Skeletal muscle tissue (tissue), 4 donors: ENCODE results near the gene AKAP7. TPM values are rescaled to one million over a fixed set of nuclear protein-coding genes. Genes with fewer than 3 reads are reported as not detected.
A peak's percentile ranks its signal among the peaks of the same experiment; 100 is the strongest.
"Not testable (repeated sequence)": the region's sequence is repeated elsewhere in the genome, so short reads cannot be mapped to it uniquely, and the experiment has no call there.

ENCODE experiments used
- H3K27ac ChIP-seq: one replicate; pipeline ENCODE4 v1.7.0; 2013; ENCODE audit warnings: mild to moderate bottlenecking, low read depth, low read length, inconsistent platforms
- H3K27me3 ChIP-seq, 3 donors: one replicate each; pipeline ENCODE4 v1.7.0; 2013; ENCODE audit warnings: low read length in 3 of 3; ENCODE audit not compliant: control insufficient read depth in 3 of 3, insufficient read depth in 3 of 3
- H3K36me3 ChIP-seq, 3 donors: one replicate each; pipeline ENCODE4 v1.7.0; 2013; ENCODE audit warnings: low read length in 3 of 3; ENCODE audit not compliant: control insufficient read depth in 3 of 3, insufficient read depth in 3 of 3
- H3K4me1 ChIP-seq, 3 donors: one replicate each; pipeline ENCODE4 v1.7.0; 2013; ENCODE audit warnings: low read length in 3 of 3, mild to moderate bottlenecking in 3 of 3; ENCODE audit not compliant: control insufficient read depth in 3 of 3, insufficient read depth in 3 of 3
- H3K4me3 ChIP-seq, 3 donors: one replicate each; pipeline ENCODE4 v1.7.0; 2013; ENCODE audit warnings: low read length in 3 of 3
- H3K9ac ChIP-seq, 3 donors: one replicate each; pipeline ENCODE4 v1.7.0; 2013; ENCODE audit warnings: low read length in 3 of 3, mild to moderate bottlenecking in 3 of 3, moderate library complexity in 2 of 3, low read depth in 1 of 3
- H3K9me3 ChIP-seq, 3 donors: one replicate each; pipeline ENCODE4 v1.7.0; 2013; ENCODE audit warnings: low read length in 3 of 3; ENCODE audit not compliant: control insufficient read depth in 3 of 3
- total RNA-seq: library from RNA; depleted of rRNA; stranded (reverse); fragments of >200 nt; gene quantifications from one replicate; pipeline ENCODE4 v1.2.3, GENCODE V29; 2014
- donor health status: Osteomylitis.

Gene AKAP7
- total RNA-seq = 43.3 TPM

DNA sequence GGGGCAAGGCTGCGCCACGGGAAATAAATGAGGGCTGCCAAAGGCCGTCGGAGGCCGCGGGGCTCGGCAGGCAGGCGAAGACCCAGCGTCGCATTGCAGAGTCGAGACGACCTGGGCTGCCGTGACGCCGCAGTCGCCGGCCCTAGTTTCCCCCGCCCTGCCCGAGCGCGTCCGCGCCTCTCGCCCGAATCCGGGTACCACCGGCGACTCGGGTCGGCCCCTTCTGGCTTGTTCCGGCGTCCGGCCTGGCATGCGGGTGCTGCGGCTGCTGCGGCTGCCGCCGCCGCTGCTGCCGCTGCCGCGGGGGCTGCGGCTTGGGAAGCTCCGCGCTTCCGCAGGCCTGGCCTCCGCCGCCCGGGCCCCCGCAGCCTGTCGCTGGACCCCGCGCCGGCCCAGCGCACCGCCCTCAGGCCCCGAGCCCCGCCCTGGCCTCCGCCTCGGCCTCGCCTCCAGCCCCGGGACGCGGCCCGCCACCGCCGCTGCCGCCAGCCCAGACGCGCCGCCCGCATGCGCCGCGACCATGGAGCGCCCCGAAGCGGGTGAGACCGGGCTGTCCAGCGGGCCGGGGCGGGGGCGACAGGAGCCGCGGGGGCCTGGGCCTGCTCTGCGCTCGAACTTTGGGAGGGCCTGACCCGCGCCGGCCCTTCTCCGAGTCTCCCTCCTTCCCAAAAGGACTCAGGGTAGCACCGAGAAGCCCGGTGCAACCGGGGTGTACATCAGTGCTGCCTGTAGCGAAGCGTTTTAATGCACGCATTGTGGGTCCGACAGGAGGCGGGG lies at the start of gene AKAP7:
TSS of gene AKAP7 (plus strand) at position 224 of the 777 bp plus-strand sequence. CDS start at position 521, 297 bp downstream.
- no peaks in the 10 kb centered on the region for H3K36me3 ChIP-seq
- H3K4me1 ChIP-seq = peaks cover 0 to 7% (median 7%) of the 10 kb centered on the region in 3 donors
- peak within 1 kb of the TSS; percentile 69 for H3K27ac ChIP-seq
- H3K4me3 ChIP-seq = peak within 1 kb of the TSS; percentile 72 to 93 (median 90)
- no peaks in the 10 kb centered on the region for H3K27me3 ChIP-seq
- H3K9me3 ChIP-seq = no peaks in the 10 kb centered on the region
- peak within 1 kb of the TSS; percentile 79 to 82 (median 82) for H3K9ac ChIP-seq

DNA sequence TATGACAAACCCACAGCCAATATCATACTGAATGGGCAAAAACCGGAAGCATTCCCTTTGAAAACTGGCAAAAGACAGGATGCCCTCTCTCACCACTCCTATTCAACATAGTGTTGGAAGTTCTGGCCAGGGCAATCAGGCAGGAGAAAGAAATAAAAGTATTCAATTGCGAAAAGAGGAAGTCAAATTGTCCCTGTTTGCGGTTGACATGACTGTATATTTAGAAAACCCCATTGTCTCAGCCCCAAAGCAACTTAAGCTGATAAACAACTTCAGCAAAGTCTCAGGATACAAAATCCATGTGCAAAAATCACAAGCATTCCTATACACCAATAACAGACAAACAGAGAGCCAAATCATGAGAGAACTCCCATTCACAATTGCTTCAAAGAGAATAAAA lies 44.9 kb upstream of the AKAP7 start:
- H3K36me3 ChIP-seq, H3K27me3 ChIP-seq, H3K27ac ChIP-seq, H3K4me1 ChIP-seq, H3K9me3 ChIP-seq, H3K9ac ChIP-seq, H3K4me3 ChIP-seq: not testable (repeated sequence)

DNA sequence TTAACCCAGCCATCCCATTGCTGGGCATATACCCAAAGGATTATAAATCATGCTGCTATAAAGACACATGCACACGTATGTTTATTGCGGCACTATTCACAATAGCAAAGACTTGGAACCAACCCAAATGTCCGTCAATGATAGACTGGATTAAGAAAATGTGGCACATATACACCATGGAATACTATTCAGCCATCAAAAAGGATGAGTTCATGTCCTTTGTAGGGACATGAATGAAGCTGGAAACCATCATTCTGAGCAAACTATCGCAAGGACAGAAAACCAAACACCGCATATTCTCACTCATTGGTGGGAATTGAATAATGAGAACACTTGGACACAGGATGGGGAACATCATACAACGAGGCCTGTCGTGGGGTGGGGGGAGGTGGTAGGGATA lies 43.3 kb upstream of the AKAP7 start:
- H3K36me3 ChIP-seq, H3K9me3 ChIP-seq: not testable (repeated sequence)

DNA sequence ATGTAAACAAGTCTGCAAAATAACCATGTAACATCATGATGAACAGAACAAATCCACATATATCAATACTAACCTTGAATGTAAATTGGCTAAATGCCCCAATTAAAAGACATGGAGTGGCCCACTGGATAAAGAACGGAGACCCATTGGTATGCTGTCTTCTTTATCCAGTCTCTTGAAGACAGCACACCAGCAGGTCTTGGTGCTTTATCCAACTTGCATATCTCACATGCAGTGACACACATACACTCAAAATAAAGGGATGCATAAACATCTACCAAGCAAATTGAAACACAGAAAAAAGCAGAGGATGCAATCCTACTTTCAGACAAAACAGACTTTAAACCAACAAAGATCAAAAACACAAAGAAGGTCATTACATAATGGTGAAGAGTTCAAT lies 41.9 kb upstream of the AKAP7 start:
- H3K9me3 ChIP-seq = peaks cover 0 to 3% (median 0%) of the 10 kb centered on the region in 3 donors
- H3K4me3 ChIP-seq = no peak overlapping the region
- H3K27ac ChIP-seq = no peak overlapping the region
- H3K27me3 ChIP-seq = no peaks in the 10 kb centered on the region
- no peaks in the 10 kb centered on the region for H3K36me3 ChIP-seq
- no peak overlapping the region for H3K9ac ChIP-seq
- H3K4me1 ChIP-seq = no peaks in the 10 kb centered on the region

More for the DNA sequence above, 43.3 kb upstream of the AKAP7 start:
- not testable (repeated sequence) for H3K4me1 ChIP-seq, H3K9ac ChIP-seq, H3K27me3 ChIP-seq, H3K27ac ChIP-seq, H3K4me3 ChIP-seq

DNA sequence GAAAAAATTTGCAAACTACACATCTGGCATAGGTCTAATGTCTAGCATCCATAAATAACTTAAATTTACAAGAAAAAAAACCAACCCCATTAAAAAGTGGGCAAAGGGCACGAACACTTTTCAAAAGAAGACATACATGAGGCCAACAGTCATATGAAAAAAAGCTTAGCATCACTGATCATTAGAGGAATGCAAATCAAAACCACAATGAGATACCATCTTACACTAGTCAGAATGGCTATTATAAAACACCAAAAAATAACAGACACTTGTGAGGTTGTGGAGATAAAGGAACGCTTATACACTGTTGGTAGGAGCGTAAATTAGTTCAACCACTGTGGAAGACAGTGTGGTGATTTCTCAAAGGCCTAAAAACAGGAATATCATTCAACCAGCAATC lies 38.5 kb upstream of the AKAP7 start:
- Histone ChIP-seq H3K9ac (no peak overlapping the region), H3K27ac (no peak overlapping the region), H3K4me1 (no peaks in the 10 kb centered on the region), H3K36me3 (no peaks in the 10 kb centered on the region), H3K27me3 (no peaks in the 10 kb centered on the region), H3K9me3 (peaks cover 0 to 3% (median 0%) of the 10 kb centered on the region in 3 donors), H3K4me3 (no peak overlapping the region)

GRCh38 chr6:131101911-131102680 lies 33.2 kb upstream of the AKAP7 start:
- no peak overlapping the region for H3K9ac ChIP-seq
- H3K4me1 ChIP-seq = no peaks in the 10 kb centered on the region
- no peaks in the 10 kb centered on the region for H3K27me3 ChIP-seq
- no peak overlapping the region for H3K4me3 ChIP-seq
- no peaks in the 10 kb centered on the region for H3K36me3 ChIP-seq
- no peak overlapping the region for H3K27ac ChIP-seq
- no peaks in the 10 kb centered on the region for H3K9me3 ChIP-seq

- H3K36me3 ChIP-seq = no peaks in the 10 kb centered on the region
- no peaks in the 10 kb centered on the region for H3K4me1 ChIP-seq
- H3K4me3 ChIP-seq = no peak overlapping the region
- no peak overlapping the region for H3K27ac ChIP-seq
- H3K27me3 ChIP-seq = no peaks in the 10 kb centered on the region
- no peaks in the 10 kb centered on the region for H3K9me3 ChIP-seq
- no peak overlapping the region for H3K9ac ChIP-seq
Observed at GRCh38 chr6:131103296-131103695, 32.0 kb upstream of the AKAP7 start.

DNA sequence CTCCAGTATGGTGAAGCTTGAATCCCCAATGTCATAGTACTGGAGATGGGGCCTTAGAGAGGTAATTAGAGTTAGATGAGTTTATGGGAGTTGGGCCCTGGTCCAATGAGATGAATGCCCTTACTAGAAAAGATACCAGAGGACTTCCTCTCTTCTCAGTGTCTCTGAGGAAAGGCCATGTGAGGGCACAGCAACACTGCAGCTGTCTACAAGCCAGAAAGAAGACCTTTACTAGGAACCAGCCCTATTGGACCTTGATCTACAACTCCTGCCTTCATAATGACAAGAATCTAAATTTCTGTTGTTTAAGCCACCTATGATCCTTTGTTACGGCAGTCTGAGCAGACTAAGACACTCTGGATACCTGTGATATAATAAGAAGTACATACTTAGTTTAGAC lies 31.4 kb upstream of the AKAP7 start:
- no peaks in the 10 kb centered on the region for H3K27me3 ChIP-seq
- H3K9ac ChIP-seq = no peak overlapping the region
- H3K4me1 ChIP-seq = no peaks in the 10 kb centered on the region
- H3K4me3 ChIP-seq = no peak overlapping the region
- H3K27ac ChIP-seq = no peak overlapping the region
- no peaks in the 10 kb centered on the region for H3K9me3 ChIP-seq
- H3K36me3 ChIP-seq = no peaks in the 10 kb centered on the region

GRCh38 chr6:131107151-131107550 lies 28.1 kb upstream of the AKAP7 start:
- H3K9ac ChIP-seq = no peak overlapping the region
- H3K4me3 ChIP-seq = no peak overlapping the region
- H3K36me3 ChIP-seq = no peaks in the 10 kb centered on the region
- H3K27ac ChIP-seq = no peak overlapping the region
- H3K4me1 ChIP-seq = no peaks in the 10 kb centered on the region
- H3K27me3 ChIP-seq = no peaks in the 10 kb centered on the region
- no peaks in the 10 kb centered on the region for H3K9me3 ChIP-seq

DNA sequence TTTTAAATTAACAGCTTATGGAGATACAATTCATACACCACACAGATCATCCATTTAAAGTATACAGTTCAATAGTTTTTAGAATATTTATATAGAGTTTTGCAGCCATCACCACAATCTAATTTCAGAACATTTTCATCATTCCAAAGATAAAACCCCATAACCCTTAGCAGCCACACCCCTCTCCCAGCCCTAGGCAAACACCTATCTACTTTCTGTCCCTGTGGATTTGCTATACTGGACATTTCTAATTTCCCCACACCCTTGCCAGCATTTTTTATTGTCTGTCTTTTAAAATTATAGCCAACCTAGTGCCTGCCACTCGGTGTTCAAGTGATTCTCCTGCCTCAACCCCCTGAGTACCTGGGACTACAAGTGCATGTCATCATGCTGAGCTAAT lies 23.0 kb upstream of the AKAP7 start:
- no peak overlapping the region for H3K4me3 ChIP-seq
- H3K27ac ChIP-seq = no peak overlapping the region
- H3K27me3 ChIP-seq = no peaks in the 10 kb centered on the region
- H3K36me3 ChIP-seq = no peaks in the 10 kb centered on the region
- no peaks in the 10 kb centered on the region for H3K4me1 ChIP-seq
- H3K9ac ChIP-seq = no peak overlapping the region
- H3K9me3 ChIP-seq = no peaks in the 10 kb centered on the region
